Smooth muscle cell (in vitro differentiated cells): Measurements from ENCODE around the gene RETREG3. TPM values are rescaled to one million over a fixed set of nuclear protein-coding genes. Genes with fewer than 3 reads are reported as not detected.
"Not testable (repeated sequence)": the region's sequence is repeated elsewhere in the genome, so short reads cannot be mapped to it uniquely, and the experiment has no call there.

Experiments used
- DNase-seq: peaks from one replicate; lab custom pipeline; 2025; ENCODE audit not compliant: unreplicated experiment; lab: John Stamatoyannopoulos, UW
- H2AFZ ChIP-seq: fragments of 200-600 bp; sonication (generic); 2 replicates; pipeline ENCODE4 v1.6.0; 2016; ENCODE audit warnings: antibody characterized with exemption, low read depth, mild to moderate bottlenecking
- H3F3A ChIP-seq: fragments of 200-600 bp; sonication (generic); 2 replicates; pipeline ENCODE4 v1.6.0; 2017; ENCODE audit warnings: antibody characterized with exemption, low read depth
- H3K27ac ChIP-seq: fragments of 200-600 bp; sonication (generic); 2 replicates; pipeline ENCODE4 v1.5.1; 2016; ENCODE audit warnings: low read depth, mild to moderate bottlenecking
- H3K27me3 ChIP-seq: fragments of 200-600 bp; sonication (generic); 2 replicates; pipeline ENCODE4 v1.6.1; 2016; ENCODE audit warnings: low read depth, mild to moderate bottlenecking
- H3K36me3 ChIP-seq: fragments of 200-600 bp; sonication (generic); 2 replicates; pipeline ENCODE4 v1.5.1; 2016; ENCODE audit warnings: low read depth
- H3K4me1 ChIP-seq: fragments of 200-600 bp; sonication (generic); 2 replicates; pipeline ENCODE4 v1.5.1; 2016; ENCODE audit warnings: low read depth
- H3K4me2 ChIP-seq: fragments of 200-600 bp; sonication (generic); 2 replicates; pipeline ENCODE4 v1.6.0; 2016; ENCODE audit warnings: mild to moderate bottlenecking
- H3K4me3 ChIP-seq: fragments of 200-600 bp; sonication (generic); 2 replicates; pipeline ENCODE4 v1.5.1; 2016; ENCODE audit warnings: mild to moderate bottlenecking
- H3K79me2 ChIP-seq: fragments of 200-600 bp; sonication (generic); 2 replicates; pipeline ENCODE4 v1.6.0; 2016; ENCODE audit warnings: low read depth, mild to moderate bottlenecking
- H3K9ac ChIP-seq: fragments of 200-600 bp; sonication (generic); 2 replicates; pipeline ENCODE4 v1.6.0; 2016; ENCODE audit warnings: low read depth
- H3K9me3 ChIP-seq: fragments of 200-600 bp; sonication (generic); replicated peaks from 2 replicates; pipeline ENCODE4 v1.5.1; 2016; ENCODE audit warnings: low read depth
- H4K20me1 ChIP-seq: fragments of 200-600 bp; sonication (generic); 2 replicates; pipeline ENCODE4 v1.6.0; 2016; ENCODE audit warnings: low read depth
- WGBS: methylation state at CpG from one replicate; pipeline ENCODE4 v1.1.7; 2016; ENCODE audit warnings: low lambda C conversion rate; 5-methylcytosine and 5-hydroxymethylcytosine counted together
- polyA plus RNA-seq: library from polyadenylated mRNA; unstranded; fragments of >200 nt; fragmentation: Nextera tagmentation; extraction: Ambion mirVana; gene quantifications from 2 replicates; pipeline ENCODE4 v1.2.1, GENCODE V29; 2016
- total RNA-seq: library from RNA; depleted of rRNA; stranded (reverse); fragments of >200 nt; gene quantifications from 2 replicates; pipeline ENCODE4 v1.2.3, GENCODE V29; 2014
- TF ChIP-seq, protein P1 (sequence below): fragments of 200-600 bp; sonication (generic); IDR thresholded peaks from 2 replicates; pipeline ENCODE4 v1.5.1; 2017; ENCODE audit warnings: borderline replicate concordance, mild to moderate bottlenecking, antibody characterized with exemption; ENCODE audit not compliant: insufficient read depth, poor library complexity, severe bottlenecking

The RETREG3 gene
- total and polyA plus RNA-seq, 2 experiments from 2014 or later: 32.6 to 40.4 TPM

DNA sequence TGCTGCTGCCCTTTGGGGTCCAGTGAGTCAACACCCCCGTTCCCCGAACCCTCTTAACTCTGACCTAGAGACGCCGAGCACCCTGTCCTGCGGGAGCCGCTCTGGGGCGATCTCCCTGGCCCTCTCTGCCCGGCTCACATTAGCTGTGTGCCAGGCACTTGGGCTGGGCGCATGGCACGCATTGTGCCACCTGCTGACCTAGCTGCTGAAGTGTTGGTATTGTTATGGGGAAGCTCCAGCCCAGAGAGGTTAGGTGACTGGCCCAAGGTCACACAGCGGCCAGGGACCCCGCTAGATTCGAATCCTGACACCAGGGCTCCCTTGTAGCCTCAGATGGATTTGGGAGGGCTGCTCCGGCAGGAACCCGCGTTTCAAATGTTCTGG lies 55.3 kb downstream of the RETREG3 start:
- H3K9me3 ChIP-seq: no peaks in the 10 kb centered on the region
- no peak for DNase-seq
- peaks cover 19% of the 10 kb centered on the region for H3K4me1 ChIP-seq
- no peaks in the 10 kb centered on the region for H3F3A ChIP-seq
- H2AFZ ChIP-seq: no peak overlapping the region
- H3K27me3 ChIP-seq: no peaks in the 10 kb centered on the region
- H3K79me2 ChIP-seq: peaks cover 20% of the 10 kb centered on the region
- peaks cover 6% of the 10 kb centered on the region for H4K20me1 ChIP-seq
- WGBS: 74% methylated on average over 16 of the region's 16 CpGs
- peak overlapping the region; percentile 69 for H3K4me3 ChIP-seq
- TF ChIP-seq, protein P1, sequence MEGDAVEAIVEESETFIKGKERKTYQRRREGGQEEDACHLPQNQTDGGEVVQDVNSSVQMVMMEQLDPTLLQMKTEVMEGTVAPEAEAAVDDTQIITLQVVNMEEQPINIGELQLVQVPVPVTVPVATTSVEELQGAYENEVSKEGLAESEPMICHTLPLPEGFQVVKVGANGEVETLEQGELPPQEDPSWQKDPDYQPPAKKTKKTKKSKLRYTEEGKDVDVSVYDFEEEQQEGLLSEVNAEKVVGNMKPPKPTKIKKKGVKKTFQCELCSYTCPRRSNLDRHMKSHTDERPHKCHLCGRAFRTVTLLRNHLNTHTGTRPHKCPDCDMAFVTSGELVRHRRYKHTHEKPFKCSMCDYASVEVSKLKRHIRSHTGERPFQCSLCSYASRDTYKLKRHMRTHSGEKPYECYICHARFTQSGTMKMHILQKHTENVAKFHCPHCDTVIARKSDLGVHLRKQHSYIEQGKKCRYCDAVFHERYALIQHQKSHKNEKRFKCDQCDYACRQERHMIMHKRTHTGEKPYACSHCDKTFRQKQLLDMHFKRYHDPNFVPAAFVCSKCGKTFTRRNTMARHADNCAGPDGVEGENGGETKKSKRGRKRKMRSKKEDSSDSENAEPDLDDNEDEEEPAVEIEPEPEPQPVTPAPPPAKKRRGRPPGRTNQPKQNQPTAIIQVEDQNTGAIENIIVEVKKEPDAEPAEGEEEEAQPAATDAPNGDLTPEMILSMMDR: no peak
- H3K4me2 ChIP-seq: peak overlapping the region; percentile 96
- H3K27ac ChIP-seq: no peak overlapping the region
- H3K9ac ChIP-seq: peak overlapping the region; percentile 75
- no peaks in the 10 kb centered on the region for H3K36me3 ChIP-seq

GRCh38 chr17:42553161-42553818 lies 55.9 kb downstream of the RETREG3 start:
- Histone ChIP-seq H3K4me3 (peak overlapping the region; percentile 69), H3K4me1 (peaks cover 21% of the 10 kb centered on the region), H4K20me1 (peaks cover 6% of the 10 kb centered on the region), H3K9me3 (no peaks in the 10 kb centered on the region), H3K27me3 (no peaks in the 10 kb centered on the region), H3K36me3 (no peaks in the 10 kb centered on the region), H3K4me2 (peak overlapping the region; percentile 96), H3F3A (no peaks in the 10 kb centered on the region), H2AFZ (no peak overlapping the region), H3K9ac (no peak overlapping the region), H3K79me2 (peaks cover 20% of the 10 kb centered on the region), H3K27ac (no peak overlapping the region)
- TF ChIP-seq, protein P1: no peak
- DNase-seq: no peak
- WGBS: 84% methylated on average over 45 of the region's 45 CpGs

- not testable (repeated sequence) for H3K9ac ChIP-seq, DNase-seq, H3K36me3 ChIP-seq, H2AFZ ChIP-seq, H3K9me3 ChIP-seq, H3K27me3 ChIP-seq, H4K20me1 ChIP-seq, H3F3A ChIP-seq, H3K27ac ChIP-seq
- H3K4me3 ChIP-seq: peak within 1 kb of the TSS; percentile 69
- WGBS: 95% methylated on average over 15 of the region's 15 CpGs
- peak within 1 kb of the TSS; percentile 96 for H3K4me2 ChIP-seq
- peaks cover 20% of the 10 kb centered on the region for H3K79me2 ChIP-seq
- peaks cover 21% of the 10 kb centered on the region for H3K4me1 ChIP-seq
Observed at GRCh38 chr17:42552736-42553135, 56.4 kb downstream of the RETREG3 start, which contains the start of gene HSD17B1. HSD17B1 (plus strand) TSS chr17:42552923; CDS start chr17:42552934, 11 bp downstream.

GRCh38 chr17:42548993-42549755 lies 60.0 kb downstream of the RETREG3 start:
- Histone ChIP-seq H3K27me3 (no peaks in the 10 kb centered on the region), H2AFZ (no peak overlapping the region), H3K79me2 (peaks cover 7% of the 10 kb centered on the region), H4K20me1 (peaks cover 6% of the 10 kb centered on the region), H3F3A (peaks cover 5% of the 10 kb centered on the region), H3K4me3 (peak overlapping the region; percentile 53), H3K27ac (no peak overlapping the region), H3K4me2 (peak overlapping the region; percentile 88), H3K4me1 (peaks cover 11% of the 10 kb centered on the region), H3K36me3 (no peaks in the 10 kb centered on the region), H3K9me3 (no peaks in the 10 kb centered on the region), H3K9ac (no peak overlapping the region)
- WGBS: 82% methylated on average over 14 of the region's 14 CpGs
- TF ChIP-seq, protein P1: no peak
- DNase-seq: no peak
